ENCODE results near the gene SNX30. TPM values are rescaled to one million over a fixed set of nuclear protein-coding genes. Genes with fewer than 3 reads are reported as not detected.
A peak's percentile ranks its signal among the peaks of the same experiment; 100 is the strongest.

The SNX30 gene
- total RNA-seq, 4 donors from 2014 or later = 4.8 to 10.2 (median 9.3) TPM

DNA sequence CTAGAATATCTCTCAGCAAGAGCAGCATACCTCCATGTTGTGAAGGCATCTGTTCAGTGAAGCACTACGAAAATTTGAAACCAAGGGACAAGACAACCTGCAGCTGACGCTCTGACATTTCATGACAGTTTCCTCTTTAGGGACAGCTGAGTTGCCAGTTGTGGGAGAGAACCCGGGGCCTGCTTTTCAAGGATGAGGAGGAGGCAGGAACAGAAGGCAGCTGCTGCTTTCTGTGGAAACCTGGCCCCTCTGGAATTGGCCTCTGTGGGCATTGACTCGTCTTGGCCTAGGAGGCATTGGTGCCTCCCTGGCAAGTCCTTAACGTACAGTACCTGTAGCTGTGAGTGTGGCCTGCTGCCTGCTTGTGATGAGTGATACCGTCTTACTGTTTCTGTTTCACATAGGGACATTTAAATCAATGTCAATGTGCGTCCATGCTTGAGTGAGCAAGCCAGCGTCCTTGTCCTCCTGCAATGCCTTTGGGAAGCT lies 118.5 kb downstream of the SNX30 start:
- Histone ChIP-seq H3K9me3 (no peaks in the 10 kb centered on the region), H3K4me1 (peaks cover 0 to 30% (median 7%) of the 10 kb centered on the region in 3 donors), H3K4me3 (no peak overlapping the region), H3K27ac (peak overlapping the region; percentile 38 to 73 (median 56)), H3K36me3 (peaks cover 0 to 48% (median 0%) of the 10 kb centered on the region in 3 donors), H3K27me3 (no peaks in the 10 kb centered on the region)
- intact Hi-C loops (cut with DNase I) = no loop called here
- DNase-seq = no peak
- 69 to 100% methylated on average over 3 to 7 of the region's 8 CpGs for WGBS, 2 donors
- TF ChIP-seq, protein P1, sequence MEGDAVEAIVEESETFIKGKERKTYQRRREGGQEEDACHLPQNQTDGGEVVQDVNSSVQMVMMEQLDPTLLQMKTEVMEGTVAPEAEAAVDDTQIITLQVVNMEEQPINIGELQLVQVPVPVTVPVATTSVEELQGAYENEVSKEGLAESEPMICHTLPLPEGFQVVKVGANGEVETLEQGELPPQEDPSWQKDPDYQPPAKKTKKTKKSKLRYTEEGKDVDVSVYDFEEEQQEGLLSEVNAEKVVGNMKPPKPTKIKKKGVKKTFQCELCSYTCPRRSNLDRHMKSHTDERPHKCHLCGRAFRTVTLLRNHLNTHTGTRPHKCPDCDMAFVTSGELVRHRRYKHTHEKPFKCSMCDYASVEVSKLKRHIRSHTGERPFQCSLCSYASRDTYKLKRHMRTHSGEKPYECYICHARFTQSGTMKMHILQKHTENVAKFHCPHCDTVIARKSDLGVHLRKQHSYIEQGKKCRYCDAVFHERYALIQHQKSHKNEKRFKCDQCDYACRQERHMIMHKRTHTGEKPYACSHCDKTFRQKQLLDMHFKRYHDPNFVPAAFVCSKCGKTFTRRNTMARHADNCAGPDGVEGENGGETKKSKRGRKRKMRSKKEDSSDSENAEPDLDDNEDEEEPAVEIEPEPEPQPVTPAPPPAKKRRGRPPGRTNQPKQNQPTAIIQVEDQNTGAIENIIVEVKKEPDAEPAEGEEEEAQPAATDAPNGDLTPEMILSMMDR (IDR thresholded peaks at IDR 0.05) = no peak
- no peak for TF ChIP-seq POLR2A (IDR thresholded peaks at IDR 0.05)

DNA sequence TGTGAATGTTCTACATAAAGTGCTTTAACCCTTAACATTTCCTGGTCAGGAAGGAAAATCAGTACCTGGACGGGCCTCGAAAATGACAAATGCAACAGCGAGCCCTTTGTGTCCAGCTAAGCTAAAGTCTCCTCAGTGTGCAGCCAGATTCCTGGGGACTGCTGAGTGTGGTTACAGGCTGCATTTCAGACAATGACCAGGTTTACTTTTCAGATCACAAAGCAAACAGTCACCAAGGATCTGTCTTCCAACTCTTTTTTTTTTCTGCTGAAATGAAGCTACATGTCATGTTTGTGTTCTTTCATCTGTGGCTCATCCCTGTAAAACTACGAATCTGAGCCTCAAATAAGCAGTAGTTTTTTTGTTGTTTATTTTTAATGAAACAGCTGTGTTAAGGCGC lies 119.4 kb downstream of the SNX30 start:
- no peak for TF ChIP-seq POLR2A (IDR thresholded peaks at IDR 0.05)
- TF ChIP-seq, protein P1 (IDR thresholded peaks at IDR 0.05) = no peak

DNA sequence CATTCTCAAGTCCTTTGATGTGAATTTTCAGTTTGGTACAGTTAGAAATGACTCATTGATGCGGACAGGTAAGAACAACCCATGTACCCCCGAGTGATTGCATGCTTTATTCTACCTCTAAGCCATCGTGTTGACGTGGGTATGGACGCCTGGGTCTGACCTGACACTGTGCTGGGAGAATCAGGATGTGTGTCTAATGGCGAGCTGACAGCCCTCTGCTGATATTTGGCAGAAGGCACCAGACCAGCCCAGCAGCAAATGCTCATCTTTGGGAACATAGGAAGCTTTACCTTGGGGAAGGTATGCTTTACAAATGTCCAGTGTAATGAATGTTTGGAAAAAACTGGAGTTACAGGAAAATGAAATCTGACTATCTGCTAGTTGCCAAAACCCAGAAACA lies 120.0 kb downstream of the SNX30 start:
- Histone ChIP-seq H3K4me3 (no peak overlapping the region), H3K36me3 (peaks cover 0 to 42% (median 0%) of the 10 kb centered on the region in 3 donors), H3K9me3 (no peaks in the 10 kb centered on the region), H3K27me3 (no peaks in the 10 kb centered on the region), H3K27ac (no peak overlapping the region), H3K4me1 (peaks cover 0 to 30% (median 7%) of the 10 kb centered on the region in 3 donors)
- DNase-seq = no peak
- intact Hi-C loops (cut with DNase I) = no loop called here
- 80 to 91% methylated on average over 1 to 6 of the region's 6 CpGs for WGBS, 2 donors
- TF ChIP-seq, protein P1 (IDR thresholded peaks at IDR 0.05) = no peak
- no peak for TF ChIP-seq POLR2A (IDR thresholded peaks at IDR 0.05)

More for the DNA sequence above, 119.4 kb downstream of the SNX30 start:
- DNase-seq = no peak
- H3K4me3 ChIP-seq = no peak overlapping the region
- WGBS, 2 donors = 83 to 85% methylated on average over 5 of the region's 5 CpGs
- peaks cover 0 to 30% (median 7%) of the 10 kb centered on the region in 3 donors for H3K4me1 ChIP-seq
- intact Hi-C loops (cut with DNase I) = no loop called here
- no peaks in the 10 kb centered on the region for H3K9me3 ChIP-seq
- H3K27ac ChIP-seq = peak overlapping the region in 2 of 4 donors; percentile 38 to 73
- no peaks in the 10 kb centered on the region for H3K27me3 ChIP-seq
- H3K36me3 ChIP-seq = peaks cover 0 to 40% (median 0%) of the 10 kb centered on the region in 3 donors

DNA sequence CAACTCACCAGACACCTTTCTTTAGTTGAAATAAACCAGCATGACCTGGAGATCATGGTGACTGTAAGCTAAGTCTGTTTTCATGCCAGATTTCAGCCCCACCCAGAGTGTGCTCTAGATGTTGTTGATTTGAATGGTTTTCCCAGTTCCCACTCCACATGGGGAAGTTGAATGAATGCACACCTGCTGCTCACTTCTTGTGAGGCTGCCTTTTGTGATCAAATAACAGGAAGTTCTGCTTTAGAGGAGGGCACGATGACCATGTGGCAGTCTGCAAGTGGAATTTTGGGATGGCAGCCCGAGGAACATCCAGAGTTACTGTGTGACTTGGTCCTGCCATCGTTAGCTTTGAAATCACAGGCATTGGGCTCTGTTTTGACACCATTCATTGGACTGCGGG lies 121.5 kb downstream of the SNX30 start:
- Histone ChIP-seq H3K27ac (peak overlapping the region in 2 of 4 donors; percentile 11 to 53), H3K9me3 (no peaks in the 10 kb centered on the region), H3K4me3 (no peak overlapping the region), H3K4me1 (peaks cover 0 to 30% (median 7%) of the 10 kb centered on the region in 3 donors), H3K36me3 (peaks cover 0 to 39% (median 0%) of the 10 kb centered on the region in 3 donors), H3K27me3 (no peaks in the 10 kb centered on the region)
- WGBS, 2 donors = 55 to 64% methylated on average over 3 of the region's 4 CpGs
- intact Hi-C loops (cut with DNase I) = no loop called here
- no peak for TF ChIP-seq POLR2A (IDR thresholded peaks at IDR 0.05)
- TF ChIP-seq, protein P1 (IDR thresholded peaks at IDR 0.05) = no peak
- DNase-seq = no peak

DNA sequence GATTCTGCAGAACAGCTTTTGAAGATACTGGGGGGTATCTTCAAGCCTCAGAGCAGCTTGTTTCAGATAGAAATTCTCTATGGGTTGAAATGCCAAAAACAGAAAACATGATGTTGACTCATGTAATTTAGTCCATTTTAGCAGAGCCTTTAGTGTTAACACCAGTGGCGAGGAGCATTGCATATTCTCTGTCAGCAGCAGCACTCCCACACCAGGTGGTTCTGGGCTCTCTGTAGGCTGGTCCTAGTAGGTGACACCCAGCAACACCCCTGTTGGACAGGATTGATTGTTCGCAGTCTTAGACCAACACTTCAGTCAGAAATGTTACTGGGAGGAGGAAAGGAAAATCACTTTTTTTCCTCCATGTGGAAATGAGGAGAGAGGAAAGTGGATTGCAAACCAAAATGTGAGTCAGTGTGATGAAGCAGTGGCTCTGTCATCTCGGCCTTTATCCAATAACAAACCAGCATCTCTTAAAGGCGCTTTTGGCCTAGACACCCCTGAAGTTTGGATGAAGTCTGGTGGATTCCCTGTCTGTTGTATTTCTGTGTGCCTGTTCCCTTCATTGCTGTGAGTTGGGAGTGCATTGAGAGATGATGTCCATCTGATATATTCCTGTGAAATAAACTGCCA lies 123.3 kb downstream of the SNX30 start:
- no peak overlapping the region for H3K4me3 ChIP-seq
- no peaks in the 10 kb centered on the region for H3K9me3 ChIP-seq
- intact Hi-C loops (cut with DNase I) = no loop called here
- 87 to 88% methylated on average over 3 to 4 of the region's 4 CpGs for WGBS, 2 donors
- no peak overlapping the region for H3K27ac ChIP-seq
- H3K4me1 ChIP-seq = peaks cover 0 to 15% (median 0%) of the 10 kb centered on the region in 3 donors
- no peak for TF ChIP-seq POLR2A (IDR thresholded peaks at IDR 0.05)
- TF ChIP-seq, protein P1 (IDR thresholded peaks at IDR 0.05) = no peak
- peaks cover 0 to 49% (median 0%) of the 10 kb centered on the region in 3 donors for H3K36me3 ChIP-seq
- no peak for DNase-seq
- H3K27me3 ChIP-seq = no peaks in the 10 kb centered on the region

Data from esophagus squamous epithelium (tissue), 5 donors.